GM08714 (cell line): ENCODE results near the gene AKAP11.
"Not testable (repeated sequence)": the region's sequence is repeated elsewhere in the genome, so short reads cannot be mapped to it uniquely, and the experiment has no call there.

ENCODE experiments used
- H3K4me3 ChIP-seq: fragments of 200-500 bp; sonication (Bioruptor generic); 2 replicates; pipeline ENCODE4 v1.5.1; 2014; ENCODE audit warnings: mild to moderate bottlenecking, low read length, inconsistent platforms
- ZNF274 ChIP-seq: IDR thresholded peaks from 2 replicates; pipeline ENCODE4 v1.6.1; 2012; ENCODE audit warnings: mild to moderate bottlenecking, low read depth, low read length

AKAP11 gene

GRCh38 chr13:42272115-42272803, at the start of gene AKAP11:
Gene AKAP11 (plus strand): TSS chr13:42272152. CDS start chr13:42286349, 14,197 bp downstream.
- TF ChIP-seq ZNF274, result no peak
- peak within 1 kb of the TSS; percentile 89 for H3K4me3 ChIP-seq

GRCh38 chr13:42223681-42224080, 48.3 kb upstream of the AKAP11 start:
- TF ChIP-seq ZNF274, result no peak
- H3K4me3 ChIP-seq, result no peak overlapping the region

DNA sequence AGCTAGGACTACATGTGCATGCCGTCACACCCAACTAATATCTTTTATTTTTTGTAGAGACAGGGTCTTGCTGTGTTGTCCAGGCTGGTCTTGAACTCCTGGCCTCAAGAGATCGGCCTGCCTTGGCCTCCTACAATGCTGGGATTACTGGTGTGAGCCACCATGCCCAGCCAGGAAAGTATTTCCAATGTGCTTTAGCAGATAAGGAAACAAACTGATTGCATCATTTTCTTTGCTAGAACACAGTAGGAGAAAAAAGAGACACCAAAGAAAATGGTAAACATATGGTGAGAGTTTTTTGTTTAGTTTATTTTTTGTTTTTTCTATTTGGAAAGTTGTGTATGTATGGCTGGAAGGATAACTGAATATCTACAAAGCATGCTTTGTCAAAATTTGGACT, 46.9 kb upstream of the AKAP11 start:
- TF ChIP-seq ZNF274, result no peak
- H3K4me3 ChIP-seq, result no peak overlapping the region

- H3K4me3 ChIP-seq, result not testable (repeated sequence)
Observed at GRCh38 chr13:42226759-42227158, 45.2 kb upstream of the AKAP11 start.

- no peak for TF ChIP-seq ZNF274
- H3K4me3 ChIP-seq, result no peak overlapping the region
Observed at GRCh38 chr13:42228527-42228926, 43.4 kb upstream of the AKAP11 start.

DNA sequence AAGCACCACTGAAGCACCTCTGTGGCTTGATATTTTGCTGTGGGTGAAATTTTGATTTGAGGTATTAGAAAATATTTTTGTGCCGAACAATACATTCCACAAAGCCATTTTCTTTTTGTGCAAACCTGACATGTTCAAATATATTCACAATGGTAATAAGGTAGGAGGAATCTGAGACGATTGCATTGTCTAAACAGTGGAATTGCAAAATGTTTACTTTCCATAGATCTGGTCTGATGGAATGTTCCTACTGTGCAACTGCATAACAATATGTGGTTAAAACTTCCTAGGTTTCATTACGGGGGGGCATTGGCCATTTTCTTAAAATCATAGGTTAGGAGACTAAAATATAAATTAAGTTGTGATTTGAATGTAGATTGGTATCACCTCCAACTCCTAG, 42.7 kb upstream of the AKAP11 start:
- H3K4me3 ChIP-seq, result no peak overlapping the region
- TF ChIP-seq ZNF274, result no peak

- H3K4me3 ChIP-seq, result no peak overlapping the region
- TF ChIP-seq ZNF274, result no peak
Observed at GRCh38 chr13:42232671-42233070, 39.3 kb upstream of the AKAP11 start.

- TF ChIP-seq ZNF274, result no peak
Observed at GRCh38 chr13:42233726-42234125, 38.2 kb upstream of the AKAP11 start.

GRCh38 chr13:42239161-42239560, 32.8 kb upstream of the AKAP11 start:
- TF ChIP-seq ZNF274, result no peak
- H3K4me3 ChIP-seq, result no peak overlapping the region

More at GRCh38 chr13:42233726-42234125, 38.2 kb upstream of the AKAP11 start:
- H3K4me3 ChIP-seq, result no peak overlapping the region

- H3K4me3 ChIP-seq, result no peak overlapping the region
- no peak for TF ChIP-seq ZNF274
Observed at GRCh38 chr13:42239644-42240043, 32.3 kb upstream of the AKAP11 start.

DNA sequence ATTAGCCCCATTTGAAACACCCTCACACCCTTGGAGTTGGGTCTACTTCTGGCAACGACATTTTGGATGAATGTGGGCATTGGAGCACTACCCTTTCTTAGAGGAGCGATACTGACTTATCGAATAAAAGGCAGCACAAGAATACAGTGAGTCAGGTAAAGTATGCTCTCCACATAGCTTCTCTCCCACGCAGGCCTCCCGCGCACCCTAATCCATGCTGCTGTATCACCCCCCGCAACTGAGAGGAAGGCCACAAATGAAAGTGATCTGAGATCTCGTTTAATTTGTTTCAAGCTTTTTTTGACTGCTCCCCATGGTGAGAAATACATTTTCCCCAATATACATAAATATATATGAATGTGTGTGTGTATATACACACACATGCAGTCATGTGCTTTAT, 25.4 kb upstream of the AKAP11 start:
- H3K4me3 ChIP-seq, result no peak overlapping the region
- no peak for TF ChIP-seq ZNF274

DNA sequence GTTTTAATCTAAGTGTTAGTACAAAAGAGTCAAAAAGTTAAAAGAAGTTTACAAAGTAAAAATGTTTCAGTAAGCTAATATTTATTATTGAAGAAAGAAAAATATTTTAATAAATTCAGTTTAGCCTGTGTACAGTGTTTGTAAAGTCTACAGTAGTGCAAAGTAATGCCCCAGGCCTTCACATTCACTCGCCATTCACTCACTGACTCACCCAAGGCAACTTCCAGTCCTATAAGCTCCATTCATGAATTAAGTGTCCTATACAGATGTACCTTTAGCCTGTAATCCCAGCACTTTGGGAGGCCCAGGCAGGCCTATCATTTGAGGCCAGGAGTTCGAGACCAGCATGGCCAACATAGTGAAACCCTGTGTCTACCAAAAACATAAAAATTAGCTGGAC, 24.1 kb upstream of the AKAP11 start:
- TF ChIP-seq ZNF274, result no peak
- H3K4me3 ChIP-seq, result no peak overlapping the region

DNA sequence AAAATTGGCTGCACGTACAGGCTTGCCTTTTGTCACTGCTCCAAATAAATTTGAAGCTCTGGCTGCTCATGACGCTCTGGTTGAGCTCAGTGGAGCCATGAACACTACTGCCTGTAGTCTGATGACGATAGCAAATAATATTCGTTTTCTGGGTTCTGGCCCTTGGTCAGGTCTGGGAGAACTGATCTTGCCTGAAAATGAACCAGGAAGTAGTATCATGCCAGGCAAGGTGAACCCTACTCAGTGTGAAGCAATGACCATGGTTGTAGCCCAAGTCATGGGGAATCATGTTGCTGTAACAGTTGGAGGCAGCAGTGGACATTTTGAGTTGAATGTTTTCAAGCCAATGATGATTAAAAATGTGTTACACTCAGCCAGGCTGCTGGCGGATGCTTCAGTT, 16.1 kb upstream of the AKAP11 start:
- H3K4me3 ChIP-seq, result no peak overlapping the region
- TF ChIP-seq ZNF274, result no peak

DNA sequence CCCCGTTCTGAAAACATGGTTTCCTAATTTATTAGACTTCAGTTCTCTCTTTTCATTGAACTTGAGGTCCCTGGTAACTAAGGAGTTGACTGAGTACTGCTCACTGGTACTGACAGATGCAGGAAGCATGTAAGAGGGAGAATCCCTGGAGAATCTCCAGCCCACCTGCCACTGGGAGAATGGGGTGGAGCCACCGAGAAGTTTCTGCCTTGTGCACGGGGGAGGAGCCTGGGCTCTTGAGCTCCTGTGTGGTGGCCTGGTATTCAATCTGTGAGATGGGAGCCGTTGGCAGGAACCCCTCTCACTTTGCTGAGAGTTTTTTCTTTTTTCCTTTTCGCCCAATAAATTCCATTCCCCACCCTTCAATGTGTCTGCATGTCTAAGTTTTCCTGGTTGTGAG, 13.2 kb upstream of the AKAP11 start:
- no peak overlapping the region for H3K4me3 ChIP-seq
- TF ChIP-seq ZNF274, result no peak

DNA sequence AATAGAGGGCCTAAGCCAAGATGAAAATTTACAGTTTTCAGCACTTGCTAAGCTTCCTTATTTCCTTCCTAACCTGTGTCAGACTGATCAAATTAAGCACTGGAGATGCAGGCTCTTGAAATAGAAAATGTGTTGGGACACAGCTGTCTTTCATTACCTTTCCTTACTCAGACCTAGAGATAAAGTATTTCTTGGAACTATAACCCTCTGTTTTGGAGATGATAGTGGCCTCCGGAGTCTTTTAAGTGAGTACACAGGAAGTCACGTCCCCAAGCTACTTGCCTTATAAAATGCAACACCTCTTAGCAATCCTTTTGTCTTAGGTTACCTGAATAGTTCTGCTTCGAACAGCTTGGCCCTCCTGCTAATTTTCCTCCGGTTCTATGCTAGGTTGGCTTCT, 12.4 kb upstream of the AKAP11 start:
- no peak overlapping the region for H3K4me3 ChIP-seq
- TF ChIP-seq ZNF274, result no peak
